ENCODE results near the gene CORO7. TPM values are rescaled to one million over a fixed set of nuclear protein-coding genes. Genes with fewer than 3 reads are reported as not detected.

The CORO7 gene
- total RNA-seq, 1 donor = 9.9 TPM

DNA sequence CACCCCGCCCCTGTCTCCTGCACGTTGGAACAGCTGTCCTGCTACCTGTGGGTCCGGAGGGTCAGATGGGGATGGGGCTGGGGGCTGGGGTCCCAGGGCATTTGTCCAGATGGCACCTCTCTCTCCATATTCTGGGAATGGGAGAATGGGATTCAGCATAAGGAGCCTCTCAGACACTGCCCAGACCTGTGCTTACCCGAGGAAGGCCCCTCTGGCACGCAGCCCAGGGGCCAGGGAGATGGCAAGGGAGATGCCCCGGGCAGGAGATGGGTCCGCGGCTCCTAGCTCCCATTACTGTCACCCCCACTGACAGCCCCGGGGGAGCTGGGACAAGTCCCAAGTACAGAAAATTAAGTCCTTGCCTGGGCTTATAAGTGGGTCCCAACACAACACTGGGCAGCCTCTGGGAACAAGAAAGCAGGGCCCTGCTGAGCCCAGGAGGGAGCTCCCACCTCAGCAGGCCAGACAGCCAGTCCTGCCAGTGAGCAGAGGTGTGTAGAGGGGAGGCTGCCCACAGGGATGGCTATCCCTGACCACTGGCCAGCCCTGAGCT, 43.0 kb downstream of the CORO7 start:
- DNase-seq (ENCODE audit: low read depth) = no peak
- peak overlapping the region; percentile 79 for H3K4me3 ChIP-seq (ENCODE audit: low read depth, low read length)
- TF ChIP-seq, protein P1, sequence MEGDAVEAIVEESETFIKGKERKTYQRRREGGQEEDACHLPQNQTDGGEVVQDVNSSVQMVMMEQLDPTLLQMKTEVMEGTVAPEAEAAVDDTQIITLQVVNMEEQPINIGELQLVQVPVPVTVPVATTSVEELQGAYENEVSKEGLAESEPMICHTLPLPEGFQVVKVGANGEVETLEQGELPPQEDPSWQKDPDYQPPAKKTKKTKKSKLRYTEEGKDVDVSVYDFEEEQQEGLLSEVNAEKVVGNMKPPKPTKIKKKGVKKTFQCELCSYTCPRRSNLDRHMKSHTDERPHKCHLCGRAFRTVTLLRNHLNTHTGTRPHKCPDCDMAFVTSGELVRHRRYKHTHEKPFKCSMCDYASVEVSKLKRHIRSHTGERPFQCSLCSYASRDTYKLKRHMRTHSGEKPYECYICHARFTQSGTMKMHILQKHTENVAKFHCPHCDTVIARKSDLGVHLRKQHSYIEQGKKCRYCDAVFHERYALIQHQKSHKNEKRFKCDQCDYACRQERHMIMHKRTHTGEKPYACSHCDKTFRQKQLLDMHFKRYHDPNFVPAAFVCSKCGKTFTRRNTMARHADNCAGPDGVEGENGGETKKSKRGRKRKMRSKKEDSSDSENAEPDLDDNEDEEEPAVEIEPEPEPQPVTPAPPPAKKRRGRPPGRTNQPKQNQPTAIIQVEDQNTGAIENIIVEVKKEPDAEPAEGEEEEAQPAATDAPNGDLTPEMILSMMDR (IDR thresholded peaks at IDR 0.05; ENCODE audit: insufficient read depth, low read depth, low read length) = no peak

DNA sequence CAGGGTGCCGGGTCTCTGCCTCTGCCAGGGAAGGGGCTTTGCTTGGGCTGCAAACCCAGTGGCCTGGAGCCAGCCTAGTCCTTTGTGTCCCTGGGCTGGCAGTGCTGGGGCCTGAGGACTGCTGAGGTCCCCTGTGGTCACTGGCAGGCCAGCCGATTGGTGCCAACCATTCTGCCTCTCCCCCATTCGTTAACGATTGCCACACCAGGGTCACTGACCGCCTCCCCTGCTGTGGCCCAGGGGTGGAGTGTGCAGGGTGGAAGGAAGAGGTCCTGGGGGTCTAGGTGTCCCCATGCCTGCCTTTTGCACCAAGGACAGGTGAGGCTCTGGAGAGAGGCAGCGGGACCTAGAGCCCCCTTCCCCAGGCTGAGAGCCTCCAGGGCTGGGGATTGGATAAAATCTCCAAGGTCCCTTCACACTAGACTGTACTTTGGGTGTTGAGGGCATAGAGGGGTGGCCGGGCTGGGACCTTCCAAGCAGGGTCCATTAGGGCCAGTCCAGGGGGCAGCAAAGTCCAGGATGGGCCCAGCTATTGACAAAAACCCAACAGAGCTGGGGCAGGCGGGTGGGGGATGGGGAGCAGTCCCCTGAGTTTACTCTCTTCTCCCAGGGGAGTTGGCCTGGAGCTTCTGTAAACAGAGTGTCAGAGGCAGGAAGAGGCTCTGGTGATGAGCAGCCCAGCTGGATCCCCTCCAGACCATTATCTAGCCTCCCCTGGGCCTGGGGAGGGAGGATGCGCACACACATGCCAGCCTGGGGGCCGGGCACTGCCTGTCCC, 43.6 kb downstream of the CORO7 start:
- peak; percentile 88 for DNase-seq (ENCODE audit: low read depth)
- TF ChIP-seq, protein P1 (IDR thresholded peaks at IDR 0.05; ENCODE audit: insufficient read depth, low read depth, low read length) = no peak
- H3K4me3 ChIP-seq (ENCODE audit: low read depth, low read length) = peak overlapping the region; percentile 79

DNA sequence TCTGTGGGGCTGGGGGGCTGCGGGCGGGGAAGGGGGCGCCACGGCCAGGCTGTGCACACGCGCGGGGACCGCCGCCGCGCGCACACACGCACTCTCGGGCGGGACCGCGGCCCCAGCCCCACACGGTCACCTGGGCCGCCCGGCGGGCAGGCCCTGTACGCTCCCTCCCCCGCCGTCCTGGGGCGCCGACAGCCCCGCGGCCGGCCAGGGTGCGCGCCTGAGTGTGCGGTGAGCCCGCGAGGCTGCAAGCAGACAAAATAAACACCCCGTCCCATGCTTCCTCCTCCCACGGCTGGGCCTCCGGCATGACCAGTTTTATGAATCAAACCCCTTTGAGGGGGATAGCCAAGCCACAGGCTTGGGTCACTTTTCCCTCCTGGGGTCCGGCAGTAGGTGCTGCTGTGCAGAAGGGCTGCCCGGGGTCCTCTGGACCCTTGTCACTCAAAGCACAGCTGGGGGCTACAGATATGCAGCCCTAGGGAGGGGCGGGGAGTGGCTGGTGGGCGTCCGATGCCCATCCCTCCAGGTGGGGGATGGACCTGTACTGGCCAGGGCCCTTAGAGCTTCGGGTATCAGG, 44.3 kb downstream of the CORO7 start:
- DNase-seq (ENCODE audit: low read depth) = no peak
- H3K4me3 ChIP-seq (ENCODE audit: low read depth, low read length) = peak overlapping the region; percentile 79
- TF ChIP-seq, protein P1 (IDR thresholded peaks at IDR 0.05; ENCODE audit: insufficient read depth, low read depth, low read length) = no peak

DNA sequence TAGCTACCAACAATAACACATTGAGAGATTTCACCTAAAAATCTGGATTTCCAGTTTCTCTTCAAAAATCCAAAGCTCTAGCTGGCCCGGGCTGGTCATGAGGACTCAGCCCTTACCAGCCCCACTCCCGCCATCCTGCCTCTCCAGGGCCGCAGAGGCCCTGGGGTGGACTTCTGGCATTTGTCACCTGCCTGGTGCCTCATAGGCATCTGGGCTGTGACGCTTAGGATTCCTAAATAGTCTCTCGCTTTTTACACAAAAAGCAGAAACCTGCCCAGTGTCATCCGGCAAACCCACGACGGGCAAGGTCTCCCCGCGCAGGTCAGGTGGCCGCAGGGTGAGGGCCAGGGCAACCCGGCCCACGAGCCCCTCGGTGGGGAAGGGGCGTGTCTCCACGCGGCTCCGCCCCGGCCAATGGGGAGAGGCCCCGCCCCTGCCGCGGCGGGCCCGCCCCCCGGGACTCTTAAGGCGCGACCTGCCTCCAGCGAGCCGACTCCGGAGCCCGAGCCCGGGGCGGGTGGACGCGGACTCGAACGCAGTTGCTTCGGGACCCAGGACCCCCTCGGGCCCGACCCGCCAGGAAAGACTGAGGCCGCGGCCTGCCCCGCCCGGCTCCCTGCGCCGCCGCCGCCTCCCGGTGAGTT, 44.9 kb downstream of the CORO7 start, which contains the start of gene VASN:
Gene VASN (plus strand): TSS at position 492 of the 644 bp plus-strand sequence. CDS start 9,030 bp downstream, outside the sequence.
- TF ChIP-seq, protein P1 (IDR thresholded peaks at IDR 0.05; ENCODE audit: insufficient read depth, low read depth, low read length) = no peak
- H3K4me3 ChIP-seq (ENCODE audit: low read depth, low read length) = peak within 1 kb of the TSS; percentile 79
- peak; percentile 83 for DNase-seq (ENCODE audit: low read depth)

DNA sequence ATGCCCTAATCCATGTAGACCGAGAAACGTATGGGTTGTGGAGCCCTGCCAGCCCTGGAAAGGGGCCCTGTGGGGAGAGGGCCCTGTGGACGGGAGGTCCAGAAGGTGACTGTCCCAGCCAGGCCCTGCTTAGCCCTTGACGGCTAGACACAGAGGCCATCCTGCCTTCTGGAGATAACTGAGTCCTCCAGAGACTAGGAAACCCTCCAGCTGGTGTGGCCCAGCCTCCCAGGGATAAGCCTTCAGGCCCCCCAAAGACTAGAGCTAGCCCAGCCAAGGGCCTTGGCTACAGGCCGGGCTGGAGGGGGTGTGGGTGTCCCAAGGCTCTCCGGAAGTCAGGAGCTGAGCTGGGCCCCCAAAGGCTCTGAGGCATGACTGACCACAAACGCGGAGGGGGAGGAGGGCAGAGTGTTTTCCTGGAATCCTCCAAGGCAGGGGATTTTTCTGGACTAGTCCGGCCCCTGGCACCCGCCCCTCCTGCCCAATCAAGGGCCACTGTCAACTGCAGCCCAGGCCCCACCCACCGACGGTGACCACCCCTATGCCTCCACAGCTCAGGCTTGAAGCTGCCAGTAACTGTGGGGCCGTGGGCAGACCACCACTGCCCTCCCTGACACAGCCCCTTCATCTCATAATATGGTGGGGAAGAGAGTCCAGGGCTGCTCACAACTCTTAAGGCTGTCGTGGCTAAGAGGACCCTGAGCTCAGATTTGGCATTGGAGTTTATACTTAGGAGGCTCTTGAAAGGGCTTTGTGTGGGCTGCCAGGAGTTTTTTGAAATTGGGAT, 45.6 kb downstream of the CORO7 start:
- TF ChIP-seq, protein P1 (IDR thresholded peaks at IDR 0.05; ENCODE audit: insufficient read depth, low read depth, low read length) = no peak
- peak; percentile 97 for DNase-seq (ENCODE audit: low read depth)
- peak overlapping the region; percentile 24 for H3K4me3 ChIP-seq (ENCODE audit: low read depth, low read length)

DNA sequence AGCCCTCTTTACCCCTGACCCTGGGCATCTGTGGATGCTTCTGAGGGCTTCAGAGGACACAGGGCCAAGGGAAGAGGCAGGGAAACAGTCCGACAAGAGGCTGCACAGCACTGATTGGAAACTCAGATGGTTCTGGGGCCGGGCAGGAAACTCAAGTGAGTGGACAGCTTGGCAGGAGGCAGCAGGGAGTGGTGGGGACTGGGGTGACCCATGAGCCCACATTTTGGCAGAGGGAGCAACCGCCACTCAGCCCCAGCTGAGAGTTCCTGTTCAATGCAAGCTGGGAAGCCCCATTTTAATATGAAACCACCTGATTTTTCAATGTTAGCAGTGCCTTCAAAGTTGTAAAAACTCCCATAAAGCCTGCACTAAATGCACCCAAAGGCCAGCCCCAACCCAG, 46.2 kb downstream of the CORO7 start:
- no peak overlapping the region for H3K4me3 ChIP-seq (ENCODE audit: low read depth, low read length)
- TF ChIP-seq, protein P1 (IDR thresholded peaks at IDR 0.05; ENCODE audit: insufficient read depth, low read depth, low read length) = no peak
- no peak for DNase-seq (ENCODE audit: low read depth)
